C4-2B (cell line): ENCODE measurements around the gene ATP7B.

Source experiments
- H3K27ac ChIP-seq: fragments of 450-650 bp; 2 replicates; pipeline ENCODE4 v1.5.1; 2017
- CTCF ChIP-seq: fragments of 450-650 bp; conservative IDR thresholded peaks from 2 replicates; pipeline ENCODE4 v1.5.1; 2017; ENCODE audit warnings: mild to moderate bottlenecking
- ZFX ChIP-seq: fragments of 450-650 bp; IDR thresholded peaks from 2 replicates; pipeline ENCODE4 v1.6.1; 2017

ATP7B gene

GRCh38 chr13:51906581-51906980, 104.7 kb downstream of the ATP7B start:
- TF ChIP-seq ZFX (no peak), CTCF (no peak)
- H3K27ac ChIP-seq, result peak overlapping the region; percentile 56

- no peak for TF ChIP-seq ZFX
- no peak for TF ChIP-seq CTCF
- peak overlapping the region; percentile 56 for H3K27ac ChIP-seq
Observed at GRCh38 chr13:51905787-51906186, 105.5 kb downstream of the ATP7B start.

GRCh38 chr13:51902776-51903175, 108.5 kb downstream of the ATP7B start:
- TF ChIP-seq ZFX (no peak), CTCF (no peak)
- H3K27ac ChIP-seq, result no peak overlapping the region

- TF ChIP-seq ZFX, result no peak
- TF ChIP-seq CTCF, result no peak
Observed at GRCh38 chr13:51900471-51900870, 110.8 kb downstream of the ATP7B start.

GRCh38 chr13:51895906-51896888, 115.1 kb downstream of the ATP7B start:
- TF ChIP-seq ZFX, result no peak
- TF ChIP-seq CTCF, result peak; percentile 89
- H3K27ac ChIP-seq, result no peak overlapping the region

More at GRCh38 chr13:51900471-51900870, 110.8 kb downstream of the ATP7B start:
- no peak overlapping the region for H3K27ac ChIP-seq

GRCh38 chr13:51894239-51894638, 117.0 kb downstream of the ATP7B start:
- H3K27ac ChIP-seq, result no peak overlapping the region
- TF ChIP-seq CTCF (no peak), ZFX (no peak)

GRCh38 chr13:51892657-51893056, 118.6 kb downstream of the ATP7B start:
- TF ChIP-seq CTCF (no peak), ZFX (no peak)
- no peak overlapping the region for H3K27ac ChIP-seq
